ENCODE measurements around the gene IDH3G.
"Not testable (repeated sequence)": the region's sequence is repeated elsewhere in the genome, so short reads cannot be mapped to it uniquely, and the experiment has no call there.

The IDH3G gene

DNA sequence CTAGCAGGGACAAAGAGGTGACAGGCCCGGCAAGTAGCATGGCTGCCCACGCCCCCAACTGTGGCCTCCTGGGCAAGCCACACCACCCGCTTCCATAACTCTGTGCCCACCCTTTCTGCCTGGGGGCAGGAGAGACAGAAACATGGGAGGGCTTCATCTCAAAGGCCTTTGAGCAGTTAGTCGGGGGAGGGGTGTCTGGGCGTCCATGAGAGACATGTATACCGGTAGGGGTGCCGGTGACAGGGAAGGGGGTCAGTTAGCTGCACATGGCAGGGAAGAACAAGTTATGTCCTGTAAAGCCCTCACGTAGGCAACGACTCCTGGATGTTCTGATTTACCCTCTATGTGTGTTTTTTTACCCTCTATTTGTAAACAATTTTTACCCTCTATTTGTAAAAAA, 26.9 kb upstream of the IDH3G start:
- TF ChIP-seq, protein P1, sequence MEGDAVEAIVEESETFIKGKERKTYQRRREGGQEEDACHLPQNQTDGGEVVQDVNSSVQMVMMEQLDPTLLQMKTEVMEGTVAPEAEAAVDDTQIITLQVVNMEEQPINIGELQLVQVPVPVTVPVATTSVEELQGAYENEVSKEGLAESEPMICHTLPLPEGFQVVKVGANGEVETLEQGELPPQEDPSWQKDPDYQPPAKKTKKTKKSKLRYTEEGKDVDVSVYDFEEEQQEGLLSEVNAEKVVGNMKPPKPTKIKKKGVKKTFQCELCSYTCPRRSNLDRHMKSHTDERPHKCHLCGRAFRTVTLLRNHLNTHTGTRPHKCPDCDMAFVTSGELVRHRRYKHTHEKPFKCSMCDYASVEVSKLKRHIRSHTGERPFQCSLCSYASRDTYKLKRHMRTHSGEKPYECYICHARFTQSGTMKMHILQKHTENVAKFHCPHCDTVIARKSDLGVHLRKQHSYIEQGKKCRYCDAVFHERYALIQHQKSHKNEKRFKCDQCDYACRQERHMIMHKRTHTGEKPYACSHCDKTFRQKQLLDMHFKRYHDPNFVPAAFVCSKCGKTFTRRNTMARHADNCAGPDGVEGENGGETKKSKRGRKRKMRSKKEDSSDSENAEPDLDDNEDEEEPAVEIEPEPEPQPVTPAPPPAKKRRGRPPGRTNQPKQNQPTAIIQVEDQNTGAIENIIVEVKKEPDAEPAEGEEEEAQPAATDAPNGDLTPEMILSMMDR (IDR thresholded peaks at IDR 0.05; ENCODE audit: insufficient read depth, low read depth, low read length, missing control alignments), result no peak
- no peak for DNase-seq (ENCODE audit: low read depth)
- H3K4me3 ChIP-seq (ENCODE audit: low read length), result no peak overlapping the region

DNA sequence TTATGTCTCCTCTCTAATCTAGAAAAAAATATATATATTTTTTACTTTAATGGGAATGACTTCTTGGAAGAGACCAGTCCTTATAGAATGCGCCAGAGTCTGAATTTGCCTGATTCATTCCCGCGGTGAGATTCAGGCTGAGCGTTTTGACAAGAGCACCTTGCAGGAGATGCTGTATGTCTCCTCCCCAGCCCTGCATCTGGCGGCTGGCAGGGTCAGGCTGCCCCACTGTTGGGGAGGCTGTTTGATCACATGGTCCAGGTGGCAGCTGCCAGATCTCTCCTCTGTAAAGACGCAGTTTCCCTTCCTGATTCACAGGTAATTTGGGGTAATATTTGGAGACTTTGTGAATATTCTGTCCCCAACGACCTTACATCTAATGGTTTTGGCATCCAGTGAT, 26.4 kb upstream of the IDH3G start:
- TF ChIP-seq, protein P1 (IDR thresholded peaks at IDR 0.05; ENCODE audit: insufficient read depth, low read depth, low read length, missing control alignments), result no peak
- DNase-seq (ENCODE audit: low read depth), result no peak
- H3K4me3 ChIP-seq (ENCODE audit: low read length), result no peak overlapping the region

DNA sequence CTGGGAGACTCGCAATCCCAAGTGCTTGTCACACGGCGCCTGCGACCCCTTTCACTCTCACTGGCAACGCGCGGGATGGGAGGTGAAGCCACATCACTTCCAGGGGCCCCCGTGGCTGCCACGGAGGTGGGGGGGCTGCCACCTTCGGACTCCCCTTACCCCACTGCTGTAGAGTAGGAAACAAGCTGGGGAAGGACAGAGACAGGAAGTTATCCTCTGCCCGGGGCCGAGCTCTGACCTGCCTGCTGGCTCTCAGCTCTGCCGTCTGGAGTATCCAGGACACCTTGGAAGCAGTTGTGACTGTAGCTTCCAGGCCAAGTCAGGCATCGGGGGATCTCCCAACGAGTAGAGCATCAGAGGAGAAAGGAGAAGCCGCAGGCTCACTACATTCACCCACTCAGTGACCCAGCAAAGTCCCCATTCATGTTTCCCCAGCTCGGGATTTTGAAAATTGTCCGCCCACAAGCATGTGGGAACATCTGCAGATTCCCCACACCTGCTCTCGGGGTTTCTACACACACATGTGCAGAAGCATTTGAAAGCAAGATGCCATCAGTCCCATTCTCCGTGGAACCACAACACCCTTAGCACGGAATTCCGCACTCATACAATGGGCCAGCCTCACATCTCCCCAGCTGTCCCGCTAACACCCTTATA, 25.3 kb upstream of the IDH3G start:
- no peak for DNase-seq (ENCODE audit: low read depth)
- no peak overlapping the region for H3K4me3 ChIP-seq (ENCODE audit: low read length)
- TF ChIP-seq, protein P1 (IDR thresholded peaks at IDR 0.05; ENCODE audit: insufficient read depth, low read depth, low read length, missing control alignments), result no peak

DNA sequence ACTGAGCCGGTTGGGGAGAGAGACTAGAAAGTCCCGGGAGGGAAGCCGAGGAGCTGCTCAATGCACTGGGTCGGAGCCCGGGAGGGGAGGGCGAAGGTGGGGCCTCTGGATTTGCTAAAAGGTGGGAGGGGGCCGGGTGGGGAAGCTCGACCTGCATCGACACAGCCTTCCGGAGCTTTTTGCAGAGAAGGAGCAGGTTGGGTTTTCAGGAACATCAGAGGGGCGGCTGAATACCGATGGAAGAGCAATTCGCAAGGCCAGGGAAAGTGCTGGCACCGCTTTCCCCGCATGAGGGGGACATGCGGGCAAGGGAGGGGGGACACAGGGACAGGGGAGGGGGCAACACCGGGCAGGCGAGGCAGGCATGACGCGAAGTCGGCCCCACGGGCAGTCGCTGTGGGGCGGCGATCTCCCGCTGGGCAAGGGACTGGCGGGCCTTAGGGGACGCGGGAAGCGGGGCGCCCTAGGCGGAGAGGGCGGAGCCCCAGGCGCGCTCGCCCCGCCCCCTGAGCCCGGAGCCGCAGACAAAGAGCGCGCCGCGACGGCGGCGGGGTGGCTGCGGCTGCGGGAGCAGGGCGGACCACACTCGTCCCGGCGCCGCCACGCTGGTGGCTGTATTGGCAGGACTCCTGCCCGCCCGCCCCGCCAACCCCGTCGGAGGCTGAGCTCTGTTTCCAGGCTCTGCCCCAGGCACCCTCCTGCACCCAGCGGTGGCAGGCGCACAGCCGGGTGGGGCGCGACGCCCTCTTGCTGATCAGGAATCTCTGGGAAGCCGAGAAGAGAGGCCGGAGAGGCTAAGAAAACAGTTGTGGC, 24.6 kb upstream of the IDH3G start:
- TF ChIP-seq, protein P1 (IDR thresholded peaks at IDR 0.05; ENCODE audit: insufficient read depth, low read depth, low read length, missing control alignments), result no peak
- H3K4me3 ChIP-seq (ENCODE audit: low read length), result no peak overlapping the region
- DNase-seq (ENCODE audit: low read depth), result no peak

DNA sequence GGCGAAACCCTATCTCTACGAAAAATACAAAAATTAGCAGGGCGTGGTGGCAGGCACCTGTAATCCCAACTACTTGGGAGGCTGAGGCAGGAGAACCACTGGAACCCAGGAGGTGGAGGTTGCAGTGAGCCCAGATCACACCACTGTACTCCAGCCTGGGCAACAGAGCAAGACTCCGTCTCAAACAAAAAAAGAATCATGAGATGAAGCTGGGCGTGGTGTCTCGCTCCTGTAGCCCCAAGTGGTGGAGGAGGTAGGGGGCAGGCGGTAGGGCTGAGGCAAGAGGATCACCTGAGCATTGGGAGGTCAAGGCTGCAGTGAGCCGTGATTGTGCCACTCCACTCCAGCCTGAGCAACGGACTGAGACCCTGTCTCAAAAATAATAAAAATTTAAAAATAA, 23.9 kb upstream of the IDH3G start:
- not testable (repeated sequence) for DNase-seq (ENCODE audit: low read depth); H3K4me3 ChIP-seq (ENCODE audit: low read length)

DNA sequence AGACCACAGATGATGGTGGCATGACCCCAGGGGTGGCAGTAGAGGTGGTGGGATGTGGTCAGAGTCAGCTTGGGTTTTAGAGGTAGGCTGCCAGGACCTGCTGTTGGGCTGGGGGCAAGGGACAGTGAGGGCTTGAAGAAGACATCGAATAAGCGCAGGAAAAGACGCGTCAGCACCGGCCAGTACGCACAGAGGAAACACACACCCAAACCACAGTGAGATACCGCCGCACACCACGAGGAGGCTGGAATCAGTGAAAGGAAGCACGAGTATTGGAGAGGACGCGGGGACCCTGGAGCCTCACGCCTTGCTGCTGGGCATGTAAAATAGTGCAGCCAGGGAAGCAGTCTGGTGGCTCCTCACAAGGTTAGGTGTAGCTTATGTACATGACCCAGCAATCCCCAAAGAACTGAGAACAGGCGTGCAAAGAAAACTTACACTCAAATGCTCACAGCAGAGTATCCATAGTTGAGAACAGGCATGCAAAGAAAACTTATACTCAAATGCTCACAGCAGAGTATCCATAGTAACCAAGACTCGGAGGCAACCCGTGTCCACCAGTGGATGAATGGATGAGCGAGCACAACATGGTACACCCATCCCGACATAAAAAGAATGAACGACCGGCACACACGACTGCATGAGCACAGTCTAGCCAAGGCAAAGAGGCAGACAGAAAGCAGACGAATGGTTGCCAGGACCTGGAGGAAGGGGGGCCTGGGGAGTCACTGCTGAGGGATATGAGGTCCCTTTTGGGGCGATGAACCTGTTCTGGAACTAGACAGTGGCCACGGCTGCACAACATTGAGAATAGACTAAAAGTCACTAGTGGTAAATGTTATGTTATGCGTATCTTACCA, 22.9 kb upstream of the IDH3G start:
- TF ChIP-seq, protein P1 (IDR thresholded peaks at IDR 0.05; ENCODE audit: insufficient read depth, low read depth, low read length, missing control alignments), result no peak
- DNase-seq (ENCODE audit: low read depth), result no peak
- no peak overlapping the region for H3K4me3 ChIP-seq (ENCODE audit: low read length)
